ENCODE data around the gene PLA2G2D. TPM values are rescaled to one million over a fixed set of nuclear protein-coding genes. Genes with fewer than 3 reads are reported as not detected.
"Not testable (repeated sequence)": the region's sequence is repeated elsewhere in the genome, so short reads cannot be mapped to it uniquely, and the experiment has no call there.

PLA2G2D gene
- total RNA-seq, 1 donor from 2014 or later, result not detected

DNA sequence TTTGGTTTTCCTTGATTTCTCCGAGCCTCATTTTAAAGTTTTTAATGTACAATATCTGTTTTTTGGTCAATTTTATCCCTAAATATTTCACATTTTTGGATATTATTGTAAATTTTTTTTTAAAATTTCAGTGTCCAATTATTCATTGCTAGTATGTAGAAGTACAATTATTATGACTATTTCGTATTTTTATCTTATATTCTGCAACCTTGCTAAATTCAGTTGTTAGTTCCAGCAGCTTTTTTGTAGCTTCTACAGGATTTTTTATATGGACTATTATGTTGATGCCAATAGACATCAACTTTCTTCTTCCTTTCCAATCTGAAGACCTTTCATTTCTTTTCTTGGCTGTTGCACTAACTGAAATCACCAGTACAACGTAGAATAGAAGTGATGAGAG, 15.7 kb upstream of the PLA2G2D start:
- Mint-ChIP-seq H3K4me1 (ENCODE audit: low read depth, unreplicated experiment) (no peaks in the 10 kb centered on the region), H3K9me3 (ENCODE audit: unreplicated experiment) (peaks cover 4% of the 10 kb centered on the region), H3K4me3 (ENCODE audit: unreplicated experiment) (no peak overlapping the region), H3K27me3 (ENCODE audit: unreplicated experiment) (no peaks in the 10 kb centered on the region), H3K36me3 (ENCODE audit: unreplicated experiment) (no peaks in the 10 kb centered on the region), H3K27ac (ENCODE audit: unreplicated experiment) (no peak overlapping the region)
- DNase-seq, result no peak
- TF ChIP-seq, protein P1, sequence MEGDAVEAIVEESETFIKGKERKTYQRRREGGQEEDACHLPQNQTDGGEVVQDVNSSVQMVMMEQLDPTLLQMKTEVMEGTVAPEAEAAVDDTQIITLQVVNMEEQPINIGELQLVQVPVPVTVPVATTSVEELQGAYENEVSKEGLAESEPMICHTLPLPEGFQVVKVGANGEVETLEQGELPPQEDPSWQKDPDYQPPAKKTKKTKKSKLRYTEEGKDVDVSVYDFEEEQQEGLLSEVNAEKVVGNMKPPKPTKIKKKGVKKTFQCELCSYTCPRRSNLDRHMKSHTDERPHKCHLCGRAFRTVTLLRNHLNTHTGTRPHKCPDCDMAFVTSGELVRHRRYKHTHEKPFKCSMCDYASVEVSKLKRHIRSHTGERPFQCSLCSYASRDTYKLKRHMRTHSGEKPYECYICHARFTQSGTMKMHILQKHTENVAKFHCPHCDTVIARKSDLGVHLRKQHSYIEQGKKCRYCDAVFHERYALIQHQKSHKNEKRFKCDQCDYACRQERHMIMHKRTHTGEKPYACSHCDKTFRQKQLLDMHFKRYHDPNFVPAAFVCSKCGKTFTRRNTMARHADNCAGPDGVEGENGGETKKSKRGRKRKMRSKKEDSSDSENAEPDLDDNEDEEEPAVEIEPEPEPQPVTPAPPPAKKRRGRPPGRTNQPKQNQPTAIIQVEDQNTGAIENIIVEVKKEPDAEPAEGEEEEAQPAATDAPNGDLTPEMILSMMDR (IDR thresholded peaks at IDR 0.05; ENCODE audit: partially characterized antibody, unreplicated experiment), result no peak

DNA sequence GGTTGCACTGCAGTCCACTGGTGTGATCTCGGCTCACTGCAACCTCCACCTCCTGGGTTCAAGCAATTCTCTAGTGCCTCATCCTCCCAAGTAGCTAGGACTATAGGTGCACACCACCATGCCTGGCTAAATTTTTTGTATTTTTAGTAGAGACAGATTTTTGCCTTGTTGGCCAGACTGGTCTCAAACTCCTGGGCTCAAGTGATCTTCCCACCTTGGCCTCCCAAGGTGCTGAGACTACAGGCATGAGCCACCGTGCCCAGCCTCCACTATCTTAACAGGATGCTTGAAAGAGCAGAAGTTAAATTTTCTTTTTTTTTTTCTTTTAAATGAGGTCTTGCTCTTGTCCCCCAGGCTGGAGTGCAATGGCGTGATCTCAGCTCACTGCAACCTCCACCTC, 11.2 kb upstream of the PLA2G2D start:
- H3K27ac Mint-ChIP-seq (ENCODE audit: unreplicated experiment); H3K27me3 Mint-ChIP-seq (ENCODE audit: unreplicated experiment); H3K9me3 Mint-ChIP-seq (ENCODE audit: unreplicated experiment); DNase-seq; H3K36me3 Mint-ChIP-seq (ENCODE audit: unreplicated experiment); H3K4me1 Mint-ChIP-seq (ENCODE audit: low read depth, unreplicated experiment); H3K4me3 Mint-ChIP-seq (ENCODE audit: unreplicated experiment): not testable (repeated sequence)

DNA sequence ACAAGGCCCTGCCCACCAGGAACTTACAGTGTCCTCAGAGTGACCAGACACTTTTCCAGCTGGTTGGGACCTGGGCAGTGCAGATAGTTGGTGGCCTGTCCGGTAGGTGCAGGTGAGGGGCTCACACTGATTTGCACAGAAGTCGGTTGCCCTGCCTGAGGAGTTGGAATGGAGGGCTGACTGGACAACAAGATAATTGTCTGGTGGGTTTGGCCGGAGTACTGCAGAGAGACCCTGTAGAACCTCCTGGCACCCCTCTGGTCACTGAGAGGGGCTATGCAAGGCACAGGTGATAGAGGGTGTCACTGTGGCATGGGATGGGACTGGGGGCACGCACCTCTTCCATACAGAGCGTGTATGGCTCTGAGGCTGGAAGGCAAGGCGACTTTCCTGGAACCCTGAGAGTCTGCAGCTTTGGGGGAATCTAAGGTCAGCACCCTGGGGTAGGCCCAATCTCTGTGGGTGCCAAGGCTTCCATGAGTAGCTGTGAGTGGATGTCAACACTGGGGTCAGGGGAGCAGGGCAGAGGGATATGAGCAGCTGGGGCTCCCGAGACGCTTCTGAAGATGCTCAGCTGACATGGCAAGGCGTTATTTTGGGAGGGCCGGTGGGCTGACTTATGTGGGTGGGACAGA, 7.6 kb upstream of the PLA2G2D start:
- Mint-ChIP-seq H3K36me3 (ENCODE audit: unreplicated experiment) (no peaks in the 10 kb centered on the region), H3K4me1 (ENCODE audit: low read depth, unreplicated experiment) (no peaks in the 10 kb centered on the region), H3K4me3 (ENCODE audit: unreplicated experiment) (no peak overlapping the region), H3K27me3 (ENCODE audit: unreplicated experiment) (no peaks in the 10 kb centered on the region), H3K9me3 (ENCODE audit: unreplicated experiment) (peaks cover 4% of the 10 kb centered on the region), H3K27ac (ENCODE audit: unreplicated experiment) (no peak overlapping the region)
- TF ChIP-seq, protein P1 (IDR thresholded peaks at IDR 0.05; ENCODE audit: partially characterized antibody, unreplicated experiment), result no peak
- DNase-seq, result no peak

DNA sequence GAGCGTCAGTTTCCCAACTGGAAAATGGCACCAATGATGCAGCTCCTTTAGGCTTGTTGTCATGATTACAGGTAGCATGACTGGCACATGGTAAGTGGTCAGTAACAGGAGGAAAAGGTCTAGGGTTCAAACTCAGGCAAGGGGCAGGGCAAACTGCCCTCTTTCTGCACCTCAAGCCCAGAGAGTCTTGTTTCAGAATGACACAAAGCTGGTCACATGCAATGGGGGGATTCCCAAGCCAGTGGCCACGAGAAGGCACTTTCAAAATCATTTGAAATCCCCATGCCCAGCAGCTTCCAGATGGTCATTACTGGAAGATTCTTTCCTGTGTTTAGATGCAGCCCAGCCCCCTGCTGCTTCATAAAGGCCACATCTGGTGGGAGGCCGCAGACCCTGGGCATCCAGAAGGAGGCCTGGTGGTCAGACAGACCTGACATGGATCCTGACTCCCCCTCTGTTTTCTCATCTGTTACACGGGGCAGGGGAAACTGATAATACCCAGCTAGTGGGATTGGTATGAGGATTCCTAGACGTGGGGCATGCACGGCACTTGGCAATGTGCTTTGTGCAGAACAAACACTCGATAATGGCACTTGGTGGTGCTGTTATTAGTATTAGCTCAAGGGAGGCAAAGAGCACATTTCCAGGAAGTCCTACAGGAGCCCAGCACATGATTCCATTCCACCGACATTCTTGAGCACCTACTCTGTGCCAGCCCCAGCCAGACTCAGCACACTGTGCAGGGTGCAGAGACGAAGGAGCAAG, 6.9 kb upstream of the PLA2G2D start:
- H3K27ac Mint-ChIP-seq (ENCODE audit: unreplicated experiment), result no peak overlapping the region
- H3K4me3 Mint-ChIP-seq (ENCODE audit: unreplicated experiment), result no peak overlapping the region
- no peaks in the 10 kb centered on the region for H3K4me1 Mint-ChIP-seq (ENCODE audit: low read depth, unreplicated experiment)
- no peaks in the 10 kb centered on the region for H3K36me3 Mint-ChIP-seq (ENCODE audit: unreplicated experiment)
- H3K27me3 Mint-ChIP-seq (ENCODE audit: unreplicated experiment), result no peaks in the 10 kb centered on the region
- no peak for DNase-seq
- H3K9me3 Mint-ChIP-seq (ENCODE audit: unreplicated experiment), result peaks cover 2% of the 10 kb centered on the region
- TF ChIP-seq, protein P1 (IDR thresholded peaks at IDR 0.05; ENCODE audit: partially characterized antibody, unreplicated experiment), result no peak

DNA sequence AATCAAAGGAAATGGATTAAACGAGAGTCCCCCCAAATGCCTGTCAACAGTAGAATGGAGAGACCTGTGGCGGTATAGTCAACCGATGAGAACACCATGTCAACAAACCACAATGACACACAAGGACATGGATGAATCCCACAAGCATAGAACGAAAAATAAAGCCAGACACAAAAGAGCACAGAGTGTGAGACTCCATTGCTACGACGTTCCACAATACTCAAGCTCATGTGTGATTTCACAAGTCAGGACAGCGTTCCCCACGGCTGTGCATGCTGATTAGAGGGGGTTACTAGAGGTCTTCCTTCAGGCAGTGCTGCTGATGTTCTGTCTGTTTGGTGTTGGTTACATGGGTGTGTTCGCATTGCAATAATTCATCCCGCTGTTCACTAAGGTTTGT, 5.8 kb upstream of the PLA2G2D start:
- DNase-seq, result no peak
- no peaks in the 10 kb centered on the region for H3K27me3 Mint-ChIP-seq (ENCODE audit: unreplicated experiment)
- peaks cover 3% of the 10 kb centered on the region for H3K9me3 Mint-ChIP-seq (ENCODE audit: unreplicated experiment)
- H3K36me3 Mint-ChIP-seq (ENCODE audit: unreplicated experiment), result no peaks in the 10 kb centered on the region
- no peak overlapping the region for H3K4me3 Mint-ChIP-seq (ENCODE audit: unreplicated experiment)
- TF ChIP-seq, protein P1 (IDR thresholded peaks at IDR 0.05; ENCODE audit: partially characterized antibody, unreplicated experiment), result no peak
- H3K27ac Mint-ChIP-seq (ENCODE audit: unreplicated experiment), result no peak overlapping the region
- no peaks in the 10 kb centered on the region for H3K4me1 Mint-ChIP-seq (ENCODE audit: low read depth, unreplicated experiment)

Measured in glutamatergic neuron (in vitro differentiated cells).